B cell (primary cell): ENCODE measurements around the gene FERMT3.

Source experiments
- CTCF ChIP-seq: fragments of 200-600 bp; IDR thresholded peaks from one replicate; pipeline ENCODE4 v1.8.0; 2022; ENCODE audit warnings: antibody characterized with exemption, mild to moderate bottlenecking
- EZH2 ChIP-seq: IDR thresholded peaks from 2 replicates; pipeline ENCODE4 v1.6.1; 2012; ENCODE audit warnings: borderline replicate concordance, low read depth, mild to moderate bottlenecking, moderate library complexity, low read length; ENCODE audit not compliant: insufficient read depth, poor library complexity, severe bottlenecking

- TF ChIP-seq CTCF: peak; percentile 75
- TF ChIP-seq EZH2: no peak
Observed at GRCh38 chr11:64204464-64204989, 2.0 kb upstream of the FERMT3 start.
